RWPE2 (cell line): ENCODE data around the gene COL2A1.

Experiments used
- ATAC-seq: fragments of 200-7000 bp; cut with Tn5 transposase; 3 replicates; pipeline ENCODE4 v1.9.1; 2021; ENCODE audit warnings: low read depth
- DNase-seq: peaks from one replicate; pipeline ENCODE4 v3.0.0-alpha.2; 2020; ENCODE audit warnings: low spot score
- H3K27ac ChIP-seq: fragments of 450-650 bp; 2 replicates; pipeline ENCODE4 v1.5.1; 2017; ENCODE audit warnings: mild to moderate bottlenecking; ENCODE audit not compliant: poor library complexity, severe bottlenecking
- H3K27me3 ChIP-seq: fragments of 250-450 bp; sonication (Bioruptor Pico); 2 replicates; pipeline ENCODE4 v1.5.1; 2021; ENCODE audit warnings: mild to moderate bottlenecking, moderate library complexity; ENCODE audit not compliant: insufficient read depth, poor library complexity, severe bottlenecking
- H3K36me3 ChIP-seq: fragments of 250-450 bp; sonication (Bioruptor Pico); 2 replicates; pipeline ENCODE4 v1.5.1; 2020; ENCODE audit warnings: low read depth, mild to moderate bottlenecking, moderate library complexity
- H3K4me1 ChIP-seq: fragments of 250-450 bp; sonication (Bioruptor Pico); 2 replicates; pipeline ENCODE4 v1.5.1; 2021; ENCODE audit warnings: mild to moderate bottlenecking, moderate library complexity; ENCODE audit not compliant: insufficient read depth, poor library complexity, severe bottlenecking
- H3K4me3 ChIP-seq: fragments of 250-450 bp; sonication (Bioruptor Pico); 2 replicates; pipeline ENCODE4 v1.5.1; 2021; ENCODE audit warnings: mild to moderate bottlenecking, moderate library complexity; ENCODE audit not compliant: severe bottlenecking
- H3K9me3 ChIP-seq: fragments of 250-450 bp; sonication (Bioruptor Pico); 2 replicates; pipeline ENCODE4 v1.5.1; 2021; ENCODE audit warnings: mild to moderate bottlenecking, moderate library complexity; ENCODE audit not compliant: severe bottlenecking
- CTCF ChIP-seq: fragments of 450-650 bp; IDR thresholded peaks from one replicate; pipeline ENCODE4 v1.5.1; 2017; ENCODE audit warnings: mild to moderate bottlenecking, moderate library complexity; ENCODE audit not compliant: poor library complexity, severe bottlenecking

Gene COL2A1

GRCh38 chr12:48031135-48031960 is 27.1 kb upstream of the COL2A1 start:
- Histone ChIP-seq H3K9me3 (no peaks in the 10 kb centered on the region), H3K36me3 (no peaks in the 10 kb centered on the region), H3K27me3 (no peaks in the 10 kb centered on the region), H3K4me1 (no peaks in the 10 kb centered on the region), H3K4me3 (no peak overlapping the region), H3K27ac (no peak overlapping the region)
- DNase-seq (no peak), ATAC-seq (no peak)
- TF ChIP-seq CTCF: no peak

DNA sequence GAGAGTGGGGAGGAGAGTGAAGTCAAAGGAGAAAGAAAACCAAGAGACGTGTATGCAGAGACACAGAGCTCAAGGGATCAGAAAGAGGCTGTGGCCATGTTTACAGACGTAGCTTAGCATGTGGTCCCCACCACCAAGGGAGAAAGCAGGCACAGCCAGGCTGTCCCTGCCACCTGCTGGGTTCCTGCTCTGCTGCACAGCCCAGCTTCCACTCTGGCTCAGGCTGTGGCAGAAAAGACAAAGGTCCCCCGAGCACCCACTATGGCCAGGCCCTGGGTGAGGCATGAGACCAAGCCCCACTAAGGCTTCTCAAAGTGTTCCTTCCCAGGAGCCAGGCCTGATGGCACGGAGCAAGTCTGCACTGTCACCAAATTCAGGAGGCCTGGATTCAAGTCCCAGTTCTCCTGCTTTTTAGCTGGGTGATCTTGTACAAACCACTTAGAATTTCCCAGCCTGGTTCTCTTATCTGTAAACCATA is 25.9 kb upstream of the COL2A1 start:
- DNase-seq (no peak), ATAC-seq (no peak)
- H3K4me3 ChIP-seq: no peak overlapping the region
- H3K4me1 ChIP-seq: no peaks in the 10 kb centered on the region
- no peaks in the 10 kb centered on the region for H3K36me3 ChIP-seq
- H3K27me3 ChIP-seq: no peaks in the 10 kb centered on the region
- H3K27ac ChIP-seq: no peak overlapping the region
- no peak for TF ChIP-seq CTCF
- no peaks in the 10 kb centered on the region for H3K9me3 ChIP-seq

GRCh38 chr12:48029491-48030172 is 25.4 kb upstream of the COL2A1 start:
- no peak for DNase-seq
- no peaks in the 10 kb centered on the region for H3K9me3 ChIP-seq
- ATAC-seq: no peak
- H3K36me3 ChIP-seq: no peaks in the 10 kb centered on the region
- H3K27ac ChIP-seq: no peak overlapping the region
- no peak for TF ChIP-seq CTCF
- no peak overlapping the region for H3K4me3 ChIP-seq
- H3K27me3 ChIP-seq: no peaks in the 10 kb centered on the region
- no peaks in the 10 kb centered on the region for H3K4me1 ChIP-seq

DNA sequence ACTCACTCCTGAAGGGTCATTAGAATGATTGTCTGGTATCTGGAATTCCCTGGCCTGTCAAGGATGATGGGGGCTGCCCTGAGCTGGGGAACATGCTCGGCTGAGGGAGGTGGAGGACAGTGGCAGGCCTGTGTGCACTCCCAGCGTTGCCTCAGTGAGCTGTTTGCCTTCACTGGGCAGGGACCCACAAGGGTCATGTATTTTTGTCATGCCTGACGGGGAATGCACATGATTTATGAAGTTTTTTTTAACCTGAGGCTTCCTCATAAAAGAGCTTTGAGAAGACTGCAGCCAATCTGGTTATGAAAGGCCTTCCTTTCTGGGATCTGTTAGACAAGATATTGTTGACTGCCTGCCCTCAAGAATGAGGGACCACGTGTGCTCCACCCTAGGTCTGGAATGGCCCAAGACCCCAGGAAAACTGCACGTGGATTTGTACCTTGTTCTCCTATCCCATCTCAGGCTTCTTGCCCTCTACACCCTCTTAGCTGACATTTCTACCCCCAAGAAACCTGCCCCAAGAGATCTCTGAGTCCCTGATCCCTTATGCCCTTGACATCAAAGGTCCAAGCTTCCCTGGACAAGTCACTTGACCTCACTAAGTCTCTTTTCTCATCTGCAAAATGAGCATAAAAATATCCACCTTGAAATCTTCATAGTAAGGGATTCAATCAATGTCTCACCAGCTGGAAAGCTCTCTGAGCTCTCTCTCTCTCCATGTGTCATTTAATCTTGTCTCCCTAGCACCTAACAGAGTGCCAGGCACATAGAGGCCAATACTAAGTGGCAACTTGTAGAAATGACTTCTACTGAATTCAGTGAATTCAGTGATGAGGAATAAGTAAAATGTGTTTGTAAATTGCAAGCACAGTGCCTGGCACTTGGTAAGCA is 24.5 kb upstream of the COL2A1 start:
- Histone ChIP-seq H3K27me3 (no peaks in the 10 kb centered on the region), H3K9me3 (no peaks in the 10 kb centered on the region), H3K36me3 (no peaks in the 10 kb centered on the region), H3K4me1 (no peaks in the 10 kb centered on the region), H3K27ac (no peak overlapping the region), H3K4me3 (no peak overlapping the region)
- ATAC-seq: no peak
- TF ChIP-seq CTCF: no peak
- DNase-seq: no peak
